ENCODE data around the gene DCAF16.
"Not testable (repeated sequence)": the region's sequence is repeated elsewhere in the genome, so short reads cannot be mapped to it uniquely, and the experiment has no call there.

Gene DCAF16

GRCh38 chr4:17810260-17811077, at the start of gene DCAF16, which contains the start of gene NCAPG:
Gene DCAF16 (minus strand): TSS chr4:17810757. CDS start chr4:17804141, 6,616 bp downstream.
Gene NCAPG (plus strand): TSS chr4:17810979. CDS start chr4:17811078, 99 bp downstream.
- peak; percentile 96 for DNase-seq (ENCODE audit: low read depth, low spot score)

GRCh38 chr4:17859793-17860406, 49.3 kb upstream of the DCAF16 start:
- DNase-seq (ENCODE audit: low read depth, low spot score), result no peak

- no peak for DNase-seq (ENCODE audit: low read depth, low spot score)
These were observed 43.5 kb upstream of the DCAF16 start for GRCh38 chr4:17854036-17854435.

DNA sequence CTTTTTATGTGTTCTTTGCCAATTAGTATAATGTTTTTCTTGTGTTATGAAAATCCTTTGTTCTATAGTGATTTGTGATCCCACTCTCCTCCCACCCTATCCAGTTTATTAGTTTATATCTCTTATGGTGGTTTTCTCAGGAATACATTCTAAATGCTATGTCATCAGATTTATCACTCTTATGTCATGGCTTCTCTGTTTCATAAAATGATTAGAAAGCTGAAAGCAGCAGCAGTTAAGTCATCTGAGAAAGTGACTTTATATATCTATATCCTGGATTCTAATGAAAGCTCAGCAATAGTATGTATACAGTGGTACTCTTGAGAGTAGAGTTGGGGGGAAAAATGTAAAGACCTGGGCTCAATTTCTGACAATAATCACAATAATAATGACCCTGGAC, 41.4 kb upstream of the DCAF16 start:
- no peak for DNase-seq (ENCODE audit: low read depth, low spot score)

DNA sequence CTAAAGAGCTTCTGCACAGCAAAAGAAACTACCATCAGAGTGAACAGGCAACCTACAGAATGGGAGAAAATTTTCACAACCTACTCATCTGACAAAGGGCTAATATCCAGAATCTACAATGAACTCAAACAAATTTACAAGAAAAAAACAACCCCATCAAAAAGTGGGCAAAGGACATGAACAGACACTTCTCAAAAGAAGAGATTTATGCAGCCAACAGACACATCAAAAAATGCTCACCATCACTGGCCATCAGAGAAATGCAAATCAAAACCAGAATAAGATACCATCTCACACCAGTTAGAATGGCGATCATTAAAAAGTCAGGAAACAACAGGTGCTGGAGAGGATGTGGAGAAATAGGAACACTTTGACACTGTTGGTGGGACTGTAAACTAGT, 39.7 kb upstream of the DCAF16 start:
- DNase-seq (ENCODE audit: low read depth, low spot score), result not testable (repeated sequence)

DNA sequence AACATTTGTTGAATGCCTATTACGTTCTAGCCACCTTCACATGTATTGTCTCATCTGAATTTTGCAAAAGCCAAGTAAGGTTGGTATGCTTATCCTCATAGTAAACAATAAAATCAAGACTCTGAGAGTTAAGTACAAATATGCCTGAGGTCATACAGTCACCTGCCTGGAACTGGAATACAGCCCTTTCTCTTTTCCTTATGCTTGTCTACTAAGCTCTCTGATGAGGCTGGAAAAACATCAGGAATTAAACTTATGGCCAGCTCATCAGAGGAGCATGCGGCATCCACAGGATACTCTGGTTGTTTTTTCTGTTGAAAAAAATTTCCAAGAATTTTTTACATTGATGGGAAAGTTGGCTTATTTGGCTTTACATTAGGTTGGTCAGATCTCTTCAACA, 35.7 kb upstream of the DCAF16 start:
- DNase-seq (ENCODE audit: low read depth, low spot score), result no peak

- no peak for DNase-seq (ENCODE audit: low read depth, low spot score)
These were observed 13.5 kb upstream of the DCAF16 start for GRCh38 chr4:17823871-17824669.

DNA sequence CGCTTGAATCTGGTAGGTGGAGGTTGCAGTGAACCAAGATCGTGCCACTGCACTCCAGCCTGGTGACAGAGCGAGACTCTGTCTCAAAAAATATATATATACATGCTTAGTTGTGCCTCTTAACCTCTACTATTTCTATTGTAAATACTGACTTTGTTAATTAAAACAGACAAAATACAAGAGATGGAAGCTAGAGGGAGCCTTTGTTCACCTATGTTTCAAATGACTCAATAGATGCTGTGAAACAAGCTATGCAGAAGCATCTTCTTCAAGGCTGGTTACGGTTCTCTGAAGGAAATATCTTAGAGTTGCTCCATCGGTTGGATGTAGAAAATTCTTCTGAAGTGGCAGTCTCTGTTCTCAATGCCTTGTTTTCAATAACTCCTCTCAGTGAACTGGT, 6.5 kb upstream of the DCAF16 start:
- no peak for DNase-seq (ENCODE audit: low read depth, low spot score)

DNA sequence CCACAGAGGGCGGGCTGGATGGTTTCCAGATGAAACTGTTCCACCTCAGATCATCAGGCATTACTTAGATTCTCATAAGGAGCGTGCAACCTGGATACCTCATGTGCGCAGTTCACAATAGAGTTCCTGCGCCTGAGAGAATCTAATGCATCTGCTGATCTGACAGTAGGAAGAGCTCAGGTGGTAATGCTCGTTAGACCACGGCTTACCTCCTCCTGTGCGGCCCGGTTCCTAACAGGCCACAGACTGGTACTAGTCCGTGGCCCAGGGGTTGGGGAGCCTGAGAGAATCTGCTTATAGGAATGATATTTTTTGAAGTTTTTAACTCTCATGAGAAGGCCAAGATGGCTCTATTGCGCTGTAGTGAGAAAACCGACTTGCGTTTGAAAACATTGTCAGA, 5.6 kb upstream of the DCAF16 start:
- no peak for DNase-seq (ENCODE audit: low read depth, low spot score)

GRCh38 chr4:17814140-17814539, 3.6 kb upstream of the DCAF16 start:
- DNase-seq (ENCODE audit: low read depth, low spot score), result no peak

GRCh38 chr4:17812801-17813200, 2.2 kb upstream of the DCAF16 start:
- DNase-seq (ENCODE audit: low read depth, low spot score), result no peak

DNA sequence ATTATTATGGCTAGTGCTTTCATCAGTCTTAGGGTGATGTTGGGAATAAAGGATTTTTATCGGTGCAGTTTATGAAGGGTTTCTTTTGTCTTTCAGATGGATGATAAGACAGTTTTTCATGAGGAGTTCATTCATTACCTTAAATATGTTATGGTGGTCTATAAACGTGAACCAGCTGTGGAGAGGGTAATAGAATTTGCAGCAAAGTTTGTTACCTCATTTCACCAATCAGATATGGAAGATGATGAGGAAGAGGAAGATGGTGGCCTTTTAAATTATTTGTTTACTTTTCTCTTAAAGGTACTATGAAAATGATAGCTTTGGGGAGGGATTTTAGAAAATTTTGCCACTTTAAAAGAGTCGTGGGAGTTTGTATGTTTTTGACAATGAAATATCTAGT, 1.6 kb upstream of the DCAF16 start:
- no peak for DNase-seq (ENCODE audit: low read depth, low spot score)

- no peak for DNase-seq (ENCODE audit: low read depth, low spot score)
These were observed 584 bp upstream of the DCAF16 start for GRCh38 chr4:17811078-17811603.

GRCh38 chr4:17809667-17810066, 890 bp downstream of the DCAF16 start:
- no peak for DNase-seq (ENCODE audit: low read depth, low spot score)

DNA sequence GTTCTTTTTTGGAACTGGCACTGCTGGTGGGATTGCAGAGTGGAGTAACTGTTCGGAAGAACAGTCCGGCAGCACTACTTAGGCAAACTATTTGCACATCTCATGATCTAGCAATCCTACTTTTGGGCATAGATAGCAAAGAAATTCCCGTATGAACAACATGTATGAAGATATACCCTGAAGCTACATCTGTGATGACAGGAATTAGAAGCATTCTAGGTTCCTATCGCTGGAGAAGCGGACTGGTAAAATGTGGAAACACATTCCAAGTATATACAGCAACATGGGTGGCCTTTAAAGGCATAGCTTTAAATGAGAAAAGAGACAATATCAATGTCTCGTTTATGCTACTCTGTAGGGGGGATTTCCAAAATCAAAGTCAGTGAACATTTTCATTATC, 3.1 kb downstream of the DCAF16 start:
- DNase-seq (ENCODE audit: low read depth, low spot score), result no peak

GRCh38 chr4:17805580-17806155, 4.9 kb downstream of the DCAF16 start:
- DNase-seq (ENCODE audit: low read depth, low spot score), result no peak

- no peak for DNase-seq (ENCODE audit: low read depth, low spot score)
These were observed 12.7 kb downstream of the DCAF16 start for GRCh38 chr4:17797808-17798207.

GRCh38 chr4:17794730-17795129, 15.8 kb downstream of the DCAF16 start:
- DNase-seq (ENCODE audit: low read depth, low spot score), result no peak

GRCh38 chr4:17788956-17789355, 21.6 kb downstream of the DCAF16 start:
- no peak for DNase-seq (ENCODE audit: low read depth, low spot score)

DNA sequence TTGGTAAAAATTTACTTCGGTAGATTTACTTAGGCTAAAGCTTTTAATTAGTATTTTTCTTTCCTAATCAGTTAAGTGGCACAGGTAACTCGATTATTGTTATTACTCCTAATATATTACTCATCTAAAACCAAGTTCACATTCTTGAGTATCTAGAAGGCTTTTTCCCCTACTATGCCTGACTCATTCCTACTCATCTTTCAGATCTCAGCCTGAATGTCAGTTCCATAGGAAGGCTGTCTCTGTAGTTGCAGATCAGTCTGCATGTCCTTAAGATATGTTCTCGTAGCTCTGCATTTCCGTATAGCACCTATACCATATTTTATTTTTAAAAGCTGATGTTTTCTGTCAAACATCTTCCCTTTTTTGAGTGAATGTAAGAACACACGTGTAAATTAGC, 23.2 kb downstream of the DCAF16 start:
- DNase-seq (ENCODE audit: low read depth, low spot score), result no peak

- no peak for DNase-seq (ENCODE audit: low read depth, low spot score)
These were observed 24.0 kb downstream of the DCAF16 start for GRCh38 chr4:17786567-17786966.

DNA sequence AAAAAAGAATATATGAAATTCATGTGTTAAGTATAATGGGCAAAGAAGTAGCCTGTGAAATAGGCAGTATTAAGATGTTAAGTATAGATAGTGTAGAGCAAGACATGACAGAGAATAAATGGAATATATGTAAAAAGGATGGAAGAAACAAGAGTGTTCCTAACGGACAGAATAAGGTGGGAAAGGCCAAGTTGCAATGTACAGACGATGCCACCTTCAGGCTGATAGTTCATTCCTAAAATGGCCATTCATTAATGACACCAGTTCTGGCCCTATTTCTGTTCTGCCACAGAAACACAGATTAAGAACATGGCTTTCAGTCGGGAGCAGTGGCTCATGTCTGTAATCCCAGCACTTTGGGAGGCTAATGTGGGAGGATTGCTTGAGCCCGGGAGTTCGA, 24.7 kb downstream of the DCAF16 start:
- DNase-seq (ENCODE audit: low read depth, low spot score), result no peak
